ENCODE results near the gene MRPL40. TPM values are rescaled to one million over a fixed set of nuclear protein-coding genes. Genes with fewer than 3 reads are reported as not detected.

The MRPL40 gene
- total RNA-seq, 2 experiments from 2014 or later, result 10.7 to 11.3 TPM

GRCh38 chr22:19393704-19394103, 38.6 kb upstream of the MRPL40 start:
- no peak for TF ChIP-seq CTCF (IDR thresholded peaks at IDR 0.05)
- H3K27me3 ChIP-seq (ENCODE audit: control insufficient read depth in 1 of 2, insufficient read depth in 2 of 2, low read length in 2 of 2), result no peaks in the 10 kb centered on the region
- Mint-ChIP-seq H3K9me3 (no peaks in the 10 kb centered on the region), H3K27me3 (no peaks in the 10 kb centered on the region), H3K36me3 (ENCODE audit: low read depth) (peaks cover 93% of the 10 kb centered on the region), H3K27ac (no peak overlapping the region), H3K4me1 (ENCODE audit: low read depth) (no peaks in the 10 kb centered on the region), H3K4me3 (no peak overlapping the region)
- intact Hi-C loops (cut with DNase I, micrococcal nuclease), result no loop called here
- no peak overlapping the region for H3K27ac ChIP-seq (ENCODE audit: low read depth in 1 of 2, low read length in 2 of 2)
- no peaks in the 10 kb centered on the region for H3K9me3 ChIP-seq (ENCODE audit: control insufficient read depth in 1 of 2, insufficient read depth in 1 of 2, low read length in 2 of 2)
- ATAC-seq (ENCODE audit: poor library complexity), result no peak
- ChIA-PET POLR2A (no interaction called here), CTCF (interaction anchor here (1.3 kb wide), 1 partner anchor 11 kb away, joined by 3 read pairs; no protein-coding TSS in a partner anchor)
- H3K36me3 ChIP-seq (ENCODE audit: insufficient read depth, low read length), result peaks cover 90% of the 10 kb centered on the region
- peak in 1 of 14 experiments; percentile 14 for DNase-seq
- H3K4me1 ChIP-seq (ENCODE audit: insufficient read depth, low read length), result no peaks in the 10 kb centered on the region
- no peak overlapping the region for H3K4me3 ChIP-seq (ENCODE audit: low read length)

DNA sequence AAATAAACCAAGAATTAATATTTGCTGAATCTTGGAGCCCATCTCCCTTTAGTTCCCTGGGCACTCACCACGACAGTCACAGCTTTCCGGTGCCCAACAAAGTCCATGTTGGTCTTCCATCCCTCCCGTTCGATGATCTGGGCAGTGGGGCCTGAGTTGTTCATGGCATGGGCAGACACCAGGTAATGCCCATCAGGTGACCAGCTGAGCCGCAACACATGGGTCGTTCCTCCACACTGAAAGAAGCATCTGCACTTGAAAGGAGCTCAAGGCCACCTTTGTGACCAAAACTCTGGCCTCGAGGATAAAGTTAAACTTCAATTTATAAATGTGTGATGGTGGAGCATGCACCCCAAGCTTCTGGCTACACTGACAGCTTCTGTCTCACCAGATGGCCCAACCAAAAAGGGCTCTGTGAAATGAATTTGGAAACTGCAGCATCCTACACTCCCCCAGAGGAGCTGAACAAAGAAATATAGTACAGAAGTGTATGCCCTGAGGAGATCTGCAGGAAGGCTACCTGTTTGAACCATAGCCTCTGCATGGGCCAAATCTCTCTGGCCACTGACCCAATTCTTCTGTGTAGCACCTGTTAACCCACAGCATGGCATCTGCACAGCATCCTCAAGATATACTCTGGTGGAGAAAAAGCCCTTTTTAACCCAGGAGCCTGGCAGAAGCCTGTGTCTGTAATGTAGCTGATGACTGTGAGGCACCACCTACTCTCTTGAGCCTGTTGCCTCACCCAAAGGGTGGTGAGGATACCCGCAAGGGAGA, 37.9 kb upstream of the MRPL40 start:
- intact Hi-C loops (cut with DNase I, micrococcal nuclease), result no loop called here
- Mint-ChIP-seq H3K4me1 (ENCODE audit: low read depth) (no peaks in the 10 kb centered on the region), H3K27ac (no peak overlapping the region), H3K27me3 (no peaks in the 10 kb centered on the region), H3K4me3 (no peak overlapping the region), H3K36me3 (ENCODE audit: low read depth) (peaks cover 95% of the 10 kb centered on the region), H3K9me3 (no peaks in the 10 kb centered on the region)
- ChIA-PET CTCF (interaction anchor here (1.3 kb wide), 1 partner anchor 10 kb away, joined by 3 read pairs; no protein-coding TSS in a partner anchor), POLR2A (no interaction called here)
- Histone ChIP-seq H3K9me3 (ENCODE audit: control insufficient read depth in 1 of 2, insufficient read depth in 1 of 2, low read length in 2 of 2) (no peaks in the 10 kb centered on the region), H3K4me3 (ENCODE audit: low read length) (no peak overlapping the region), H3K36me3 (ENCODE audit: insufficient read depth, low read length) (peaks cover 83% of the 10 kb centered on the region), H3K27ac (ENCODE audit: low read depth in 1 of 2, low read length in 2 of 2) (no peak overlapping the region), H3K27me3 (ENCODE audit: control insufficient read depth in 1 of 2, insufficient read depth in 2 of 2, low read length in 2 of 2) (no peaks in the 10 kb centered on the region), H3K4me1 (ENCODE audit: insufficient read depth, low read length) (no peaks in the 10 kb centered on the region)
- DNase-seq, result peak in 1 of 14 experiments; percentile 8
- TF ChIP-seq CTCF (IDR thresholded peaks at IDR 0.05), result no peak
- no peak for ATAC-seq (ENCODE audit: poor library complexity)

DNA sequence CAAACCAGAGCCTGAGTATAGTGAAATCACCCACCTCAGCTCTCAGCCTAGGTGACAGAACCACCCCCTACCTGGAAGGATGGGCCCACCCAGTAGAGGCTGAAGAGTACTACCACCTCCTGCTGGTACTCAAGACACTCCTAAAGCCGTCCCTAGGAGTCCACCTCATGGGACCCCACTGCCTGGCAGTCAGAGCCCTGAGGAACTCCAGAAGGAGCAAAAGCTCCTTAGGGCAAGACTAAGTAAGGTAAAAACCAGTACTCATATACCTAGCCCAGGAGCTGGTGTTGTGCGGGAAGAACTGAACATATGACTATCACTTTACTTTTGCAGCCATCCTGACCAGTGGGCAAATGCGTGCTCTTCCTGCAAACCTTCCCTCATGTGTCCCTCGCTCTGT, 37.1 kb upstream of the MRPL40 start:
- Histone ChIP-seq H3K27me3 (ENCODE audit: control insufficient read depth in 1 of 2, insufficient read depth in 2 of 2, low read length in 2 of 2) (no peaks in the 10 kb centered on the region), H3K4me3 (ENCODE audit: low read length) (no peak overlapping the region), H3K4me1 (ENCODE audit: insufficient read depth, low read length) (no peaks in the 10 kb centered on the region), H3K36me3 (ENCODE audit: insufficient read depth, low read length) (peaks cover 76% of the 10 kb centered on the region), H3K9me3 (ENCODE audit: control insufficient read depth in 1 of 2, insufficient read depth in 1 of 2, low read length in 2 of 2) (no peaks in the 10 kb centered on the region), H3K27ac (ENCODE audit: low read depth in 1 of 2, low read length in 2 of 2) (no peak overlapping the region)
- DNase-seq (no peak), ATAC-seq (ENCODE audit: poor library complexity) (no peak)
- Mint-ChIP-seq H3K4me1 (ENCODE audit: low read depth) (no peaks in the 10 kb centered on the region), H3K4me3 (no peak overlapping the region), H3K36me3 (ENCODE audit: low read depth) (peaks cover 94% of the 10 kb centered on the region), H3K27me3 (no peaks in the 10 kb centered on the region), H3K9me3 (no peaks in the 10 kb centered on the region), H3K27ac (no peak overlapping the region)
- ChIA-PET CTCF (interaction anchor here (1.3 kb wide), 1 partner anchor 10 kb away, joined by 3 read pairs; no protein-coding TSS in a partner anchor), POLR2A (no interaction called here)
- intact Hi-C loops (cut with DNase I, micrococcal nuclease), result no loop called here
- no peak for TF ChIP-seq CTCF (IDR thresholded peaks at IDR 0.05)
